Right cardiac atrium (tissue), 5 donors: Measurements from ENCODE around the gene MFSD11. TPM values are rescaled to one million over a fixed set of nuclear protein-coding genes. Genes with fewer than 3 reads are reported as not detected.

Source experiments
- ATAC-seq, 2 donors: fragments of 200-7000 bp; cut with Tn5 transposase; one replicate each; pipeline versions ENCODE4 v1.8.0 to v1.9.1; 2020; ENCODE audit warnings: moderate library complexity in 2 of 2, mild to moderate bottlenecking in 1 of 2
- DNase-seq, 3 donors: peaks; one replicate each; pipeline ENCODE4 v3.0.0-alpha.2; 2020
- H3K27ac ChIP-seq: one replicate; pipeline ENCODE4 v1.5.1; 2013; ENCODE audit warnings: mild to moderate bottlenecking, low read length, control low read depth, moderate library complexity
- H3K27me3 ChIP-seq: one replicate; pipeline ENCODE4 v1.6.1; 2013; ENCODE audit not compliant: control insufficient read depth, insufficient read depth
- H3K4me1 ChIP-seq: one replicate; pipeline ENCODE4 v1.6.1; 2013; ENCODE audit warnings: low read length; ENCODE audit not compliant: control insufficient read depth, insufficient read depth
- H3K4me3 ChIP-seq: one replicate; pipeline ENCODE4 v1.5.1; 2013; ENCODE audit warnings: low read length, control low read depth
- H3K9me3 ChIP-seq: one replicate; pipeline ENCODE4 v1.6.1; 2013; ENCODE audit warnings: low read length; ENCODE audit not compliant: control insufficient read depth
- WGBS: extraction: QIAGEN DNeasy Blood & Tissue Kit; methylation state at CpG from one replicate; pipeline ENCODE4 v1.1.7; 2013; 5-methylcytosine and 5-hydroxymethylcytosine counted together
- intact Hi-C, 4 donors: fragments of 100-400 bp; cut with DNase I; formaldehyde crosslinking; loops; one replicate each; pipeline versions ENCODE4 v1.11.0 to v1.14.0; 2022 to 2023
- long read RNA-seq, 4 donors: library from polyadenylated mRNA; unstranded; transcript quantifications; one replicate each; pipeline ENCODE4 v2.0.0, GENCODE V29; 2020 to 2021
- polyA plus RNA-seq: library from polyadenylated mRNA; stranded (reverse); fragments of 200-250 nt; gene quantifications from one replicate; pipeline ENCODE4 v1.2.3, GENCODE V29; 2013
- total RNA-seq, 4 donors: library from RNA; stranded (reverse); fragmentation: NEBNext Ultra II Directional; extraction: Animal tissue kit (Norgen Biotek cat#: 25700); gene quantifications; one replicate each; pipeline ENCODE4 v1.2.1, GENCODE V29; 2021
- donor health status: healthy with polysubstance abuse.
- donor health status: DM: no; HTN: yes; CAD: no.
- donor health status: DM: no; HTN: no; CAD: no.
- donor health status: DM: no; HTN: yes; CAD: no; lungs with severe emphysema.
- donor health status: DM: yes; HTN: yes; CAD: no.

Gene MFSD11
- total RNA-seq, result 10 to 100 TPM; 23.6 to 40.2 (median 31.5) TPM
- polyA plus RNA-seq, result 16.2 TPM
- long read RNA-seq, donor 1, transcript MFSD11-211 (13 exons, 3,612 nt), result major isoform, 31 of 69 reads
- long read RNA-seq, donor 1, transcript MFSD11-217 (14 exons, 1,891 nt), result minor isoform, 7 of 69 reads
- long read RNA-seq, donor 1, partial matches to known transcripts, result 6 of 69 reads
- long read RNA-seq, donor 1, other reads (novel, unspliced or antisense), result 21 of 69 reads
- long read RNA-seq, donor 2, transcript MFSD11-211 (13 exons, 3,612 nt), result major isoform, 9 of 18 reads
- long read RNA-seq, donor 2, partial matches to known transcripts, result 1 of 18 reads
- long read RNA-seq, donor 2, other reads (novel, unspliced or antisense), result 4 of 18 reads
- long read RNA-seq, donor 3, transcript MFSD11-217 (14 exons, 1,891 nt), result minor isoform, 33 of 149 reads
- long read RNA-seq, donor 3, transcript MFSD11-211 (13 exons, 3,612 nt), result major isoform, 65 of 149 reads
- long read RNA-seq, donor 3, partial matches to known transcripts, result 17 of 149 reads
- long read RNA-seq, donor 3, other reads (novel, unspliced or antisense), result 29 of 149 reads
- long read RNA-seq, donor 4, transcript MFSD11-217 (14 exons, 1,891 nt), result minor isoform, 7 of 31 reads
- long read RNA-seq, donor 4, transcript MFSD11-211 (13 exons, 3,612 nt), result major isoform, 14 of 31 reads
- long read RNA-seq, donor 4, partial matches to known transcripts, result 3 of 31 reads
- long read RNA-seq, donor 4, other reads (novel, unspliced or antisense), result 5 of 31 reads

DNA sequence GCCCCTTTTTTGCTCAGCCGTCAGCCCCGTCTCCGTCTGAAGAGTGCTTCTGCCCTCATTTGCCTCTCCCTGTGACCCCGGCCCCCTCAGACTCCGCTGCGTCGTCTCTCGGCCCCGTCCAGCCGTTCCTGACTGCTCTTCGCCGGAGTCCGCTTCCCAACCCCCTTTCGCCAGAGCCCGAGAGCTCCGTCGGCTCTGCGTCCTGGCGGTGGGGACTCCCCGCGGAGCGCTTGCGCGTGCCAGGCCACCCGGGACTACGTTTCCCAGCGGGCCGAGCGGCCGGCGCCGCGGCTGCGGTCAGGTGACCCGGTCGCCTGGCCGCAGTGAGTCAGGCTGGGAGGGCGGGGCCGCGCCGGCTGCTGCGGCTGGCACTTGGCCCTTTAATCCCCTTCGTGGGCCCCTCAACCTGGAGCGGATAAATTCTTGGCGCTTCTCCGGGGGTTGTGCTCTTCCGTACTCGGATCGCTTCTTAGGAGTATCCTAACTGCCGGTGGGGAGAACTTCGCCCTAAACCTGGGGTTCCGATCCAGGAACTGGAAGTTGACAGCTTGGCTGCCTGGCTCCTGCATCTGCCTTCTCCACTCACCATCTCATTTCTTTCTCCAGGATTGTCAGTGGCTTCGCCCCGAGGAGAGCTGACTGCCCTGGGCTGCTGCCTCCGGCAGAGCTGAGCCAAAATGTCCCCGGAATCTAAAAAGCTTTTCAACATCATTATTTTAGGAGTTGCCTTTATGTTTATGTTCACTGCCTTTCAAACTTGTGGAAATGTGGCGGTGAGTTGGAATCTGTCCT lies at the start of gene MFSD11:
Gene MFSD11 (plus strand): TSS at position 444 of the 792 bp plus-strand sequence. CDS start 234 bp downstream, at position 678.
- ATAC-seq, result peak; percentile 88 to 89
- Histone ChIP-seq H3K9me3 (no peaks in the 10 kb centered on the region), H3K27me3 (no peaks in the 10 kb centered on the region), H3K4me3 (peak within 1 kb of the TSS; percentile 85), H3K4me1 (peaks cover 2% of the 10 kb centered on the region), H3K27ac (peak within 1 kb of the TSS; percentile 100)
- peak; percentile 94 to 97 (median 96) for DNase-seq
- under 1% methylated on average over 57 of the region's 57 CpGs for WGBS
- intact Hi-C loops, result no loop called here

GRCh38 chr17:76688165-76688622 lies 49.7 kb upstream of the MFSD11 start:
- no peaks in the 10 kb centered on the region for H3K27me3 ChIP-seq
- H3K9me3 ChIP-seq, result no peaks in the 10 kb centered on the region
- 24% methylated on average over 11 of the region's 11 CpGs for whole genome bisulfite sequencing
- H3K4me3 ChIP-seq, result no peak overlapping the region
- H3K4me1 ChIP-seq, result peaks cover 43% of the 10 kb centered on the region
- intact Hi-C loops, result no loop called here
- peak; percentile 22 to 38 for ATAC-seq
- DNase-seq, result peak; percentile 68 to 90 (median 86)
- peak overlapping the region; percentile 89 for H3K27ac ChIP-seq

DNA sequence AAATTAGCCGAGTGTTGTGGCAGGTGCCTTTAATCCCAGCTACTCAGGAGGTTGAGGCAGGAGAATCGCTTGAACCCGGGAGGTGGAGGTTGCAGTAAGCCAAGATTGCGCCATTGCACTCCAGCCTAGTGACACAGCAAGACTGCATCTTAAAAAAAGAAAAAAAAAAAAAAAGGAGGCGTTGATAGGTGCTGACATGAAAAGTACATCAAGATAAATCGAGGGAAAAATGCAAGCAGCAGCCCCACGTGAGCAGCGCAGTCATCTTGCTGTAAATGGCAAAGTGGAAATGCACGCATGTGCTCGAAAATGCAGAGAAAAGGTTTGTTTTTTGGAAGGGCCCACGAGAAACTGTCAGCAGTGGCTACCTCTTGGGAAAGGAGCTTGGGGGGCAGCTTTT lies 48.1 kb upstream of the MFSD11 start:
- H3K27me3 ChIP-seq, result no peaks in the 10 kb centered on the region
- peaks cover 39% of the 10 kb centered on the region for H3K4me1 ChIP-seq
- no peak for ATAC-seq
- peak in 1 of 3 donors; percentile 24 for DNase-seq
- H3K4me3 ChIP-seq, result no peak overlapping the region
- intact Hi-C loops, result no loop called here
- H3K27ac ChIP-seq, result peak overlapping the region; percentile 74
- WGBS, result 67% methylated on average over 11 of the region's 11 CpGs
- no peaks in the 10 kb centered on the region for H3K9me3 ChIP-seq

- Histone ChIP-seq H3K4me3 (no peak overlapping the region), H3K27ac (peak overlapping the region; percentile 85)
- 54% methylated on average over 13 of the region's 13 CpGs for WGBS
These were observed 47.2 kb upstream of the MFSD11 start for GRCh38 chr17:76690596-76691280.

DNA sequence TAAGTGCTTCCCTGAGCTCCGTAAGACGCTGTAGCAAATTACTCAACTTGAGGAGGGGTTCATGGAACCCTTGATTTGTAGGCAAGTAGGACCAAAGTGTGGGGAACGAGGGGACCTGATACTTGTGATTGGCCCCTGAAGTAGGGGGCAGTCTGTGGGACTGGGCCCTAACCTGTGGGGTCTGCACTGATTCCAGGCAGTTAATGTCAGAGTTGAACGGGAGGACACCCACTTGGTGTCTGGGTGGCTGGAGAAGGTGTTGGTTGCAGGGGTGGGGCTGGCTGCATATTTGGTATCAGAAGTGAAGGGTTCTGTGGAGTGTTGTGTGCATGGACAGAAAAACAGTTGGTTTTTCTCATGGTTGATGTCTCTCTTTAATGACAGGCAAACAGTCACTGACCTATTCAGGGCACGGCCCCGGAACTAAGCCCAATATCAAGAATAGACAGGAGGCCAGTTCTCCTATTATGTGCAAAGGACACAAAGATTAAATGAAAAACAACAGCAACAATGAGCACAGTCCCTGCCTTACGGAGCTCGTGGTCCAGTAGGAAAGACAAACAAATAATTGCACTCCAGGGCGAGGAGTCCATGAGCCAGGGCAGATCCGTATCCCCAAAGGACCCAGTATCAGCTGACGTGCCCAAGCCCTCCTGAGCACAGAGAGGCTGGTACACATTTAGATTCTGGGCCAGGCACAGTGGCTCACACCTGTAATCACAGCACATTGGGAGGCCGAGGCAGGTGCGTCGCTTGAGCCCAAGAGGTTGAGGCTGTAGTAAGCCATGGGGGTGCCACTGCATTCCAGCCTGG lies 46.3 kb upstream of the MFSD11 start:
- 56% methylated on average over 14 of the region's 14 CpGs for WGBS
- H3K4me1 ChIP-seq, result peaks cover 33% of the 10 kb centered on the region

More at GRCh38 chr17:76690596-76691280, 47.2 kb upstream of the MFSD11 start:
- H3K4me1 ChIP-seq, result peaks cover 35% of the 10 kb centered on the region
- ATAC-seq, result no peak
- no peaks in the 10 kb centered on the region for H3K9me3 ChIP-seq
- peak in 1 of 3 donors; percentile 27 for DNase-seq
- intact Hi-C loops, result no loop called here
- no peaks in the 10 kb centered on the region for H3K27me3 ChIP-seq

GRCh38 chr17:76695059-76695831 lies 42.7 kb upstream of the MFSD11 start:
- Histone ChIP-seq H3K27ac (peak overlapping the region; percentile 66), H3K9me3 (no peaks in the 10 kb centered on the region), H3K27me3 (no peaks in the 10 kb centered on the region), H3K4me3 (no peak overlapping the region), H3K4me1 (peaks cover 34% of the 10 kb centered on the region)
- intact Hi-C loops, result no loop called here
- DNase-seq, result peak in 1 of 3 donors; percentile 9
- ATAC-seq, result no peak
- 58% methylated on average over 16 of the region's 16 CpGs for WGBS

More for the DNA sequence above, 46.3 kb upstream of the MFSD11 start:
- no peaks in the 10 kb centered on the region for H3K27me3 ChIP-seq
- H3K4me3 ChIP-seq, result no peak overlapping the region
- intact Hi-C loops, result no loop called here
- DNase-seq, result peak in 2 of 3 donors; percentile 34 to 47
- no peak for ATAC-seq
- peak overlapping the region; percentile 85 for H3K27ac ChIP-seq
- no peaks in the 10 kb centered on the region for H3K9me3 ChIP-seq

DNA sequence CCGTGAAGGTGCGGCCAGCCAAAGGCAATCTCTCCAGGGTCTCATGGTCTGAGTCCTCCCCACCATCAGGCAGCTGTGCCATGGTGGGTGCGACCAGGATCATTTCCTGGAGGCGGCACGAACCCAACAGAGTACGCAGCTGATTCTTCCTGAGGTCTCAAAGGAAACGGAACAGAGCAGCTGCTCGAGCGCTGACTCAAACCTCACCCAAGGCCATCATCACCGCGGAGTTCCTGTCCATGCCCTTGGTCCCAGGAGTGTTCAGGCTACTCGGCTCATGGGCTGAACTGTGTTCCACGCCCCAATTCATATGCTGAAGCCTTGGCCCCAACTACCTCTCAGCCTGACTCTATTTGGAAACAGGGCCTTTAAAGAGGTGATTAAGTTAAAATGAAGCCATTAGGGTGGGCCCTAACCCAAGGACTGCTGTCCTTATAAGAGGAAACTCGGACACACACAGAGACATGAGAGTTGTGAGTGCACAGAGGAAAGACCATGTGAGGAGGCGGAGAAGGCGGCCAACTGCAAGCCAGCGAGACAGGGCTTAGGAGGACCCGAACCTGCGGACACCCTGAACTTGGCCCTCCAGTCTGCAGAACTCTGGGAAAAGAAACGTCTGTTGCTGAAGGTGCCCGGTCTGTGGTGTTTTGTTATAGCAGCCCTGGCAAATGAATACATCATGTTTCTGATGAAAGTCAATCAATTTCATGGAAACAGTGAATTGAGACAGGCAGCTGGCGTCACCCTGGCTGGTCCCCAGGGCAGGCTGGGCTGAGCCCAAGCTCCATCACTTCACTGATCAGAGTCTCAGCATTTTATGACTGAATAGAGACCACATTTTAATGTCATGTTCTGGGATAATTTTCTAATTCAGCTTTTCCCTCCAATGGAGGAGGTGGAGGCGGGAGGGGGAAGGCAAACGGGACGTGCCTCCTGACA lies 40.9 kb upstream of the MFSD11 start:
- Histone ChIP-seq H3K4me3 (no peak overlapping the region), H3K4me1 (peaks cover 35% of the 10 kb centered on the region), H3K27me3 (no peaks in the 10 kb centered on the region), H3K9me3 (no peaks in the 10 kb centered on the region), H3K27ac (peak overlapping the region; percentile 99)
- 51% methylated on average over 25 of the region's 25 CpGs for WGBS
- DNase-seq (peak; percentile 74 to 78 (median 76)), ATAC-seq (peak; percentile 5 to 63)
- intact Hi-C loops, result no loop called here

DNA sequence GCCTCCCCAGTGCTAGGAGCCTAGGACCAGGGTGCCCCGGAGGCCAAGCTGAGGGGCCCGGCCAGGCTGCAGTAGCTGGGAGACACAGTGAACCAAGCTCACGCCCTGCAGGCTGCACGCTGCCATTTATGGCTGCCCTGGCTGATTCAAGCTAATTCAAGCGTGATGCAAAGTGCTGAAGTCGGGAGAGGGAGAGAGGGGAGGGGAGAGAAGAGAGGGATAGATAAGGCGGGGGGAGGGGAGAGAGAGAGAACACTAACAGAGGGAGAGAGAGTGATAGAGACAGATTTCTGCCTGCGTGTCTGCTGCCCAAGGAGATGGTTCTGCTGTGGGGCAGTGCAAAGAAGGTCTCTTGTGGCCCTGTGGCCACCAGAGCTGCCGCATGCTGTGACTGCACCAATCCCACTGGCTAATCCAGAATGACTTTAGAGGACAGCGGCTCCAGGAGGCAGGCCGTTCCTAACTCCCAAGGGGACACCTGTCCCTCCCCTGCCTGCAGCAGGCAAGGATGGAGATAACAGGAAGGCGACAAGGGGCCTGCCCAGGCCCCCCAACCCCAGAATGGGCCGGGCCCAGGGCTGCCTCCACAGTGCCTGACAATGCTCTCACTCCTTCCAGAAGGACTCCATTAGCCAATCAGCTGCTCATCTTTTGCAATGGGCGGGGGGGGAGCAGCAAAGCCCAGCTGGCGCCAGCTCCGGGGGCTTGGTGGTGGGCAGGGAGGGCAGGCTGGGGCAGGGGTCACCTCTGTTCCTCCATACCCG lies 40.0 kb upstream of the MFSD11 start:
- Histone ChIP-seq H3K4me1 (peaks cover 38% of the 10 kb centered on the region), H3K27ac (peak overlapping the region; percentile 99), H3K9me3 (no peaks in the 10 kb centered on the region), H3K27me3 (no peaks in the 10 kb centered on the region), H3K4me3 (no peak overlapping the region)
- DNase-seq, result peak in 2 of 3 donors; percentile 74 to 83
- intact Hi-C loops, result no loop called here
- peak; percentile 16 to 51 for ATAC-seq
- WGBS, result 32% methylated on average over 17 of the region's 17 CpGs
